ENCODE data around the gene ITPRIP. TPM values are rescaled to one million over a fixed set of nuclear protein-coding genes. Genes with fewer than 3 reads are reported as not detected.

Gene ITPRIP
- polyA plus RNA-seq, 1 of the 3 experiments (the other 2 are of a cell fraction): 22.1 TPM

DNA sequence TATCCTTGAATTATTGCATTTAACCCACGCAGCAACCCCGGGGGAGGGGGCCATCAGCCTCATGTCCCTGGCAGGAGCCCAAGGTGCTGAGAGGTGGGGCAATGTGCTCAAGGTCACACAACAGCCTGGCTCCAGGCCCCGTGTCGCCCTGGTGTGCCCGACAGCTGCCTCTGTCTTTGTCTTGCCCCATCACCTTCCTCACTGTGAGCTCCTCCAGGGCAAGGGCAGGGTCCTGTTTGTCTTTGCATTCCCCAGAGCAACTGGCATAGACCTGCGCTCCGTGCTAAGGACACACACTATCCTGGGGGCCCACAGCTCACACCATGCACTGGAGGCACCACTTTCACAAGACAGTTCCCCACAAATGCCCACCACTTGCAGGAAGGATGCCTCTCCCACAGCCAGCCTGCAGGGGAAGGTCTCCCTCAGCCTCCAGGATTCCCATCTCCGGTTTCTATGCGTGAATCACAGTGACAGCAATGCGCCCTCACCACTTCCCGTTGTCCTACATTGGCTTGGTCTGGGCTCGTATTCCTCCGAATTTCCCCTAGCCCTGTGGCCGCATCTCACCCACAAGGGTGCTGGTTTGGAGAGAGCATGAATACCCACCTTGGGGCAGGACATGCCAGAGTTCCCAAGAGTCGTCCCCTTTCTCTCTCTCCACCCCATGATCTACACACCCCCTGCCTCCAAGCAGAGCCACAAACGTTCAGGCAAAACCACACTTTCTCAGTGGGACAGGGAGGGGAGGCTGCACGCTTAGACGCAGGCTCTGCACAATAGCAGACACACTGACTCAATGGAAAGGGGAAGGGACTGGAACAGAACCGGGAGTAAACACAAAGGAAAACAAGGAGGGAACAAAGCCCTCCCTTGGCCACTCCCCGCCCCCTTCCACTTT lies 10.3 kb downstream of the ITPRIP start:
- peak overlapping the region; percentile 69 for H3K4me2 ChIP-seq
- peak overlapping the region; percentile 3 to 45; a peak in 3 of 4 replicates for H3K4me3 ChIP-seq (ENCODE audit: low read depth in 2 of 2, low read length in 1 of 2)
- 29% methylated on average over 18 of the region's 20 CpGs for WGBS (ENCODE audit: low lambda C conversion rate)
- peaks cover 52% of the 10 kb centered on the region for H3F3A ChIP-seq (replicated peaks; ENCODE audit: insufficient read depth)
- H3K9me2 ChIP-seq: no peaks in the 10 kb centered on the region
- peak overlapping the region; percentile 80 to 96 for H3K27ac ChIP-seq (ENCODE audit: low read depth in 2 of 2, low read length in 1 of 2)
- no peak for DNase-seq
- peaks cover 87% of the 10 kb centered on the region for H3K79me2 ChIP-seq (ENCODE audit: insufficient read depth)
- no peak overlapping the region for H2AFZ ChIP-seq (ENCODE audit: low read depth)
- H3K9me3 ChIP-seq: no peaks in the 10 kb centered on the region
- H3K4me1 ChIP-seq (ENCODE audit: control insufficient read depth in 1 of 2, insufficient read depth in 2 of 2, low read depth in 1 of 2, low read length in 1 of 2): peaks cover 53 to 64% of the 10 kb centered on the region in 2 experiments
- H3K36me3 ChIP-seq (replicated peaks in 1 of 2; ENCODE audit: control insufficient read depth in 1 of 2, insufficient read depth in 2 of 2, low read length in 1 of 2): peaks cover 0 to 6% of the 10 kb centered on the region in 2 experiments
- peaks cover 3% of the 10 kb centered on the region for H4K20me1 ChIP-seq (ENCODE audit: insufficient read depth)
- ChIA-PET CTCF (interaction anchor here (2.1 to 4.3 kb wide), 2 partner anchors 23 to 36 kb away, joined by 8 to 21 read pairs; no protein-coding TSS in a partner anchor), POLR2A (no interaction called here)
- TF ChIP-seq, protein P1, sequence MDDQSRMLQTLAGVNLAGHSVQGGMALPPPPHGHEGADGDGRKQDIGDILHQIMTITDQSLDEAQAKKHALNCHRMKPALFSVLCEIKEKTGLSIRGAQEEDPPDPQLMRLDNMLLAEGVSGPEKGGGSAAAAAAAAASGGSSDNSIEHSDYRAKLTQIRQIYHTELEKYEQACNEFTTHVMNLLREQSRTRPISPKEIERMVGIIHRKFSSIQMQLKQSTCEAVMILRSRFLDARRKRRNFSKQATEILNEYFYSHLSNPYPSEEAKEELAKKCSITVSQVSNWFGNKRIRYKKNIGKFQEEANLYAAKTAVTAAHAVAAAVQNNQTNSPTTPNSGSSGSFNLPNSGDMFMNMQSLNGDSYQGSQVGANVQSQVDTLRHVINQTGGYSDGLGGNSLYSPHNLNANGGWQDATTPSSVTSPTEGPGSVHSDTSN (IDR thresholded peaks at IDR 0.05): peak; percentile 54
- TF ChIP-seq FOSL2 (IDR thresholded peaks at IDR 0.05; ENCODE audit: borderline replicate concordance, low read depth) (peak; percentile 62; the same call in 1 of the 2 replicates), RAD21 (IDR thresholded peaks at IDR 0.05; ENCODE audit: low read length) (no peak), NFIC (IDR thresholded peaks at IDR 0.05; ENCODE audit: borderline replicate concordance) (peak; percentile 28; the same call in 1 of the 2 replicates), YY1 (IDR thresholded peaks at IDR 0.05; ENCODE audit: low read depth) (no peak), TEAD4 (IDR thresholded peaks at IDR 0.05; ENCODE audit: borderline replicate concordance, insufficient read depth) (peak; percentile 52; the same call in 1 of the 2 replicates), RFX5 (IDR thresholded peaks at IDR 0.05; ENCODE audit: low read length) (no peak), JUND (IDR thresholded peaks at IDR 0.05) (peak; percentile 41), POLR2AphosphoS5 (IDR thresholded peaks at IDR 0.05; ENCODE audit: low read depth, low read length) (peak; percentile 31), EP300 (IDR thresholded peaks at IDR 0.05; ENCODE audit: borderline replicate concordance in 1 of 2, low read depth in 1 of 2, low read length in 1 of 2) (peak in 1 of 2 experiments; percentile 55; a peak in 1 of 4 replicates), FOXJ3 (CRISPR knock-in tag; IDR thresholded peaks at IDR 0.05) (no peak), TCF12 (IDR thresholded peaks at IDR 0.05) (peak; percentile 60; the same call in 1 of the 2 replicates)
- TF ChIP-seq, protein P2, sequence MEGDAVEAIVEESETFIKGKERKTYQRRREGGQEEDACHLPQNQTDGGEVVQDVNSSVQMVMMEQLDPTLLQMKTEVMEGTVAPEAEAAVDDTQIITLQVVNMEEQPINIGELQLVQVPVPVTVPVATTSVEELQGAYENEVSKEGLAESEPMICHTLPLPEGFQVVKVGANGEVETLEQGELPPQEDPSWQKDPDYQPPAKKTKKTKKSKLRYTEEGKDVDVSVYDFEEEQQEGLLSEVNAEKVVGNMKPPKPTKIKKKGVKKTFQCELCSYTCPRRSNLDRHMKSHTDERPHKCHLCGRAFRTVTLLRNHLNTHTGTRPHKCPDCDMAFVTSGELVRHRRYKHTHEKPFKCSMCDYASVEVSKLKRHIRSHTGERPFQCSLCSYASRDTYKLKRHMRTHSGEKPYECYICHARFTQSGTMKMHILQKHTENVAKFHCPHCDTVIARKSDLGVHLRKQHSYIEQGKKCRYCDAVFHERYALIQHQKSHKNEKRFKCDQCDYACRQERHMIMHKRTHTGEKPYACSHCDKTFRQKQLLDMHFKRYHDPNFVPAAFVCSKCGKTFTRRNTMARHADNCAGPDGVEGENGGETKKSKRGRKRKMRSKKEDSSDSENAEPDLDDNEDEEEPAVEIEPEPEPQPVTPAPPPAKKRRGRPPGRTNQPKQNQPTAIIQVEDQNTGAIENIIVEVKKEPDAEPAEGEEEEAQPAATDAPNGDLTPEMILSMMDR (IDR thresholded peaks at IDR 0.05): peak; percentile 19; the same call in 1 of the 2 replicates
- TF ChIP-seq, protein P3, sequence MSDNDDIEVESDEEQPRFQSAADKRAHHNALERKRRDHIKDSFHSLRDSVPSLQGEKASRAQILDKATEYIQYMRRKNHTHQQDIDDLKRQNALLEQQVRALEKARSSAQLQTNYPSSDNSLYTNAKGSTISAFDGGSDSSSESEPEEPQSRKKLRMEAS (IDR thresholded peaks at IDR 0.05; ENCODE audit: low read depth): peak; percentile 33; the same call in 1 of the 2 replicates
- H3K9ac ChIP-seq: peak overlapping the region; percentile 83
- no peaks in the 10 kb centered on the region for H3K27me3 ChIP-seq (ENCODE audit: insufficient read depth)

All from SK-N-SH (cell line).